Thyroid gland (tissue), 4 donors: ENCODE data around the gene ATXN1.

Experiments
- POLR2A ChIP-seq, 2 donors: fragments of 450-650 bp; IDR thresholded peaks; one replicate each; pipeline ENCODE4 v1.6.1; 2017; ENCODE audit warnings: antibody characterized with exemption in 2 of 2, mild to moderate bottlenecking in 2 of 2, moderate library complexity in 1 of 2
- TF ChIP-seq, protein P1 (sequence below), 6 experiments: fragments of 200-600 bp in 3 of 6; fragments of 450-650 bp in 3 of 6; sonication (generic) in 3 of 6; IDR thresholded peaks; one replicate each; pipeline ENCODE4 v1.5.1; 2016 to 2019; ENCODE audit warnings: antibody characterized with exemption in 6 of 6, mild to moderate bottlenecking in 2 of 6, inconsistent platforms in 1 of 6, moderate library complexity in 1 of 6

DNA sequence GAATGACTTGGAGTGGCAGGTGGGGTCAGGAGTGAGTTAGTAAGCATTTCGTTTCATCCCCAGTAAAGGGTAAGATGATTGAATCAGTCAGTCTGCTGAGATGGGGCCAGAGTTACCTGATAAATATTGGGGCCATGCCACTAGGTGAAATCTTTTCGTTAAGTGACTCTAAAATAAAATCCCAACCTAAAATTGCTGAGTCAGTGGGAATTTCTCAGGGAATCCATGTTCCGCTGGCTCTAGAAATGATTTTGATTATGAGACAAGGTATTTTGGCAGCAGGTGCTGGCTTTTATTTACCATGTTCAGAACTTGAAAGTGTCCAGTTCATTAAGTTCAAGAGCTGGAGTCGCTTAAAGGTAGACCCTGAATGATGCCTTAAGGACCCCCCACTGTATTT, 397.5 kb downstream of the ATXN1 start:
- TF ChIP-seq, protein P1, sequence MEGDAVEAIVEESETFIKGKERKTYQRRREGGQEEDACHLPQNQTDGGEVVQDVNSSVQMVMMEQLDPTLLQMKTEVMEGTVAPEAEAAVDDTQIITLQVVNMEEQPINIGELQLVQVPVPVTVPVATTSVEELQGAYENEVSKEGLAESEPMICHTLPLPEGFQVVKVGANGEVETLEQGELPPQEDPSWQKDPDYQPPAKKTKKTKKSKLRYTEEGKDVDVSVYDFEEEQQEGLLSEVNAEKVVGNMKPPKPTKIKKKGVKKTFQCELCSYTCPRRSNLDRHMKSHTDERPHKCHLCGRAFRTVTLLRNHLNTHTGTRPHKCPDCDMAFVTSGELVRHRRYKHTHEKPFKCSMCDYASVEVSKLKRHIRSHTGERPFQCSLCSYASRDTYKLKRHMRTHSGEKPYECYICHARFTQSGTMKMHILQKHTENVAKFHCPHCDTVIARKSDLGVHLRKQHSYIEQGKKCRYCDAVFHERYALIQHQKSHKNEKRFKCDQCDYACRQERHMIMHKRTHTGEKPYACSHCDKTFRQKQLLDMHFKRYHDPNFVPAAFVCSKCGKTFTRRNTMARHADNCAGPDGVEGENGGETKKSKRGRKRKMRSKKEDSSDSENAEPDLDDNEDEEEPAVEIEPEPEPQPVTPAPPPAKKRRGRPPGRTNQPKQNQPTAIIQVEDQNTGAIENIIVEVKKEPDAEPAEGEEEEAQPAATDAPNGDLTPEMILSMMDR (IDR thresholded peaks at IDR 0.05): no peak
- TF ChIP-seq POLR2A (IDR thresholded peaks at IDR 0.05): no peak
